Measurements from ENCODE around the gene TNFRSF4. TPM values are rescaled to one million over a fixed set of nuclear protein-coding genes. Genes with fewer than 3 reads are reported as not detected.

The TNFRSF4 gene
- total RNA-seq, 1 experiment from 2014 or later = 0.62 TPM

DNA sequence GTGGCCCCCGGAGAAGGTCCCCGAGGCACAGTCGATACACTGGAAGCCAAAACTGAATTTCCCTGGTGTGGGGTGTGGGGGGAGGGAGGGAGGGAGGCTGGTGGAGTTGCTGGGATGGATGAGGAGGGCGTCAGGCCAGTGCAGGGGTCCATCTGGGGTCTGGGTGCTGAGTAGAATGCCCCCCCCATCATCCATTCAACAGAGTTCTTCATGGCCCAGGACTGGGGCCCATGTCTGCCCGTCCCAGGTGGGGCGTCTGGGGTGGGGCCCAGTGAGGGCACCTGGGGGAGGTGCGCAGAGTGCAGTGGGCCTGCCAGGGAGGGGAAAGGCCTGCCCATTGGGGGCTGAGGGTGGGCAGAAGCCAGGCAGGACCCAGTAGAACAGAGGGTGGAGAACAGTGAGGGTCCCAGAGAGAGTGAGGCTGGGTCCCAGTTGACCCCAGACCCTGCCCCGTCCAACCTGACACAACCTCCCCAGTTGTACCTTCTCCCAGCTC lies 9.5 kb downstream of the TNFRSF4 start:
- H3K4me1 ChIP-seq (ENCODE audit: control insufficient read depth, insufficient read depth, low read length) = peaks cover 11% of the 10 kb centered on the region
- no peaks in the 10 kb centered on the region for H3K27me3 ChIP-seq (ENCODE audit: control insufficient read depth, insufficient read depth, low read length)
- H3K27ac ChIP-seq (ENCODE audit: low read length) = no peak overlapping the region
- in situ Hi-C loops (cut with HindIII; ENCODE audit: low pct_unique_long_range_greater_than_20kb, low sequenced_read_pairs) = no loop called here
- ATAC-seq (no peak), DNase-seq (ENCODE audit: low read depth, low spot score) (no peak)
- no peaks in the 10 kb centered on the region for H3K36me3 ChIP-seq (ENCODE audit: control insufficient read depth, insufficient read depth, low read length)
- intact Hi-C loops (cut with micrococcal nuclease; ENCODE audit: unreplicated experiment) = no loop called here
- no peak overlapping the region for H3K4me3 ChIP-seq (ENCODE audit: low read depth in 2 of 2, low read length in 2 of 2)
- H3K9me3 ChIP-seq (ENCODE audit: control insufficient read depth, insufficient read depth, low read depth, low read length) = no peaks in the 10 kb centered on the region
- BruUV-seq (replicated peaks) = no TSS peak
- POLR2A ChIA-PET = no interaction called here
- TF ChIP-seq SIN3A (IDR thresholded peaks at IDR 0.05; ENCODE audit: borderline replicate concordance, insufficient read depth, low read depth, low read length) = no peak
- TF ChIP-seq, protein P1, sequence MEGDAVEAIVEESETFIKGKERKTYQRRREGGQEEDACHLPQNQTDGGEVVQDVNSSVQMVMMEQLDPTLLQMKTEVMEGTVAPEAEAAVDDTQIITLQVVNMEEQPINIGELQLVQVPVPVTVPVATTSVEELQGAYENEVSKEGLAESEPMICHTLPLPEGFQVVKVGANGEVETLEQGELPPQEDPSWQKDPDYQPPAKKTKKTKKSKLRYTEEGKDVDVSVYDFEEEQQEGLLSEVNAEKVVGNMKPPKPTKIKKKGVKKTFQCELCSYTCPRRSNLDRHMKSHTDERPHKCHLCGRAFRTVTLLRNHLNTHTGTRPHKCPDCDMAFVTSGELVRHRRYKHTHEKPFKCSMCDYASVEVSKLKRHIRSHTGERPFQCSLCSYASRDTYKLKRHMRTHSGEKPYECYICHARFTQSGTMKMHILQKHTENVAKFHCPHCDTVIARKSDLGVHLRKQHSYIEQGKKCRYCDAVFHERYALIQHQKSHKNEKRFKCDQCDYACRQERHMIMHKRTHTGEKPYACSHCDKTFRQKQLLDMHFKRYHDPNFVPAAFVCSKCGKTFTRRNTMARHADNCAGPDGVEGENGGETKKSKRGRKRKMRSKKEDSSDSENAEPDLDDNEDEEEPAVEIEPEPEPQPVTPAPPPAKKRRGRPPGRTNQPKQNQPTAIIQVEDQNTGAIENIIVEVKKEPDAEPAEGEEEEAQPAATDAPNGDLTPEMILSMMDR (IDR thresholded peaks at IDR 0.05) = no peak
- TF ChIP-seq POLR2AphosphoS5 (IDR thresholded peaks at IDR 0.05; ENCODE audit: low read depth, low read length) = no peak
- TF ChIP-seq, protein P2, sequence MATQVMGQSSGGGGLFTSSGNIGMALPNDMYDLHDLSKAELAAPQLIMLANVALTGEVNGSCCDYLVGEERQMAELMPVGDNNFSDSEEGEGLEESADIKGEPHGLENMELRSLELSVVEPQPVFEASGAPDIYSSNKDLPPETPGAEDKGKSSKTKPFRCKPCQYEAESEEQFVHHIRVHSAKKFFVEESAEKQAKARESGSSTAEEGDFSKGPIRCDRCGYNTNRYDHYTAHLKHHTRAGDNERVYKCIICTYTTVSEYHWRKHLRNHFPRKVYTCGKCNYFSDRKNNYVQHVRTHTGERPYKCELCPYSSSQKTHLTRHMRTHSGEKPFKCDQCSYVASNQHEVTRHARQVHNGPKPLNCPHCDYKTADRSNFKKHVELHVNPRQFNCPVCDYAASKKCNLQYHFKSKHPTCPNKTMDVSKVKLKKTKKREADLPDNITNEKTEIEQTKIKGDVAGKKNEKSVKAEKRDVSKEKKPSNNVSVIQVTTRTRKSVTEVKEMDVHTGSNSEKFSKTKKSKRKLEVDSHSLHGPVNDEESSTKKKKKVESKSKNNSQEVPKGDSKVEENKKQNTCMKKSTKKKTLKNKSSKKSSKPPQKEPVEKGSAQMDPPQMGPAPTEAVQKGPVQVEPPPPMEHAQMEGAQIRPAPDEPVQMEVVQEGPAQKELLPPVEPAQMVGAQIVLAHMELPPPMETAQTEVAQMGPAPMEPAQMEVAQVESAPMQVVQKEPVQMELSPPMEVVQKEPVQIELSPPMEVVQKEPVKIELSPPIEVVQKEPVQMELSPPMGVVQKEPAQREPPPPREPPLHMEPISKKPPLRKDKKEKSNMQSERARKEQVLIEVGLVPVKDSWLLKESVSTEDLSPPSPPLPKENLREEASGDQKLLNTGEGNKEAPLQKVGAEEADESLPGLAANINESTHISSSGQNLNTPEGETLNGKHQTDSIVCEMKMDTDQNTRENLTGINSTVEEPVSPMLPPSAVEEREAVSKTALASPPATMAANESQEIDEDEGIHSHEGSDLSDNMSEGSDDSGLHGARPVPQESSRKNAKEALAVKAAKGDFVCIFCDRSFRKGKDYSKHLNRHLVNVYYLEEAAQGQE (IDR thresholded peaks at IDR 0.05; ENCODE audit: insufficient read depth in 1 of 2, low read depth in 2 of 2, low read length in 1 of 2) = no peak
- no peak for TF ChIP-seq TCF7L2 (IDR thresholded peaks at IDR 0.05; ENCODE audit: low read depth, low read length)
- CTCF ChIA-PET = no interaction called here

GRCh38 chr1:1203561-1204424 lies 10.2 kb downstream of the TNFRSF4 start:
- no peaks in the 10 kb centered on the region for H3K36me3 ChIP-seq (ENCODE audit: control insufficient read depth, insufficient read depth, low read length)
- H3K4me3 ChIP-seq (ENCODE audit: low read depth in 2 of 2, low read length in 2 of 2) = no peak overlapping the region
- CTCF ChIA-PET = no interaction called here
- intact Hi-C loops (cut with micrococcal nuclease; ENCODE audit: unreplicated experiment) (no loop called here), in situ Hi-C loops (cut with HindIII; ENCODE audit: low pct_unique_long_range_greater_than_20kb, low sequenced_read_pairs) (no loop called here)
- H3K27ac ChIP-seq (ENCODE audit: low read length) = no peak overlapping the region
- ATAC-seq = no peak
- no peak for TF ChIP-seq POLR2AphosphoS5 (IDR thresholded peaks at IDR 0.05; ENCODE audit: low read depth, low read length)
- no peak for TF ChIP-seq SIN3A (IDR thresholded peaks at IDR 0.05; ENCODE audit: borderline replicate concordance, insufficient read depth, low read depth, low read length)
- TF ChIP-seq TCF7L2 (IDR thresholded peaks at IDR 0.05; ENCODE audit: low read depth, low read length) = no peak
- TF ChIP-seq, protein P1 (IDR thresholded peaks at IDR 0.05) = no peak
- TF ChIP-seq, protein P2 (IDR thresholded peaks at IDR 0.05; ENCODE audit: insufficient read depth in 1 of 2, low read depth in 2 of 2, low read length in 1 of 2) = no peak
- no peak for DNase-seq (ENCODE audit: low read depth, low spot score)
- H3K4me1 ChIP-seq (ENCODE audit: control insufficient read depth, insufficient read depth, low read length) = peaks cover 11% of the 10 kb centered on the region
- H3K27me3 ChIP-seq (ENCODE audit: control insufficient read depth, insufficient read depth, low read length) = no peaks in the 10 kb centered on the region
- POLR2A ChIA-PET = no interaction called here
- no peaks in the 10 kb centered on the region for H3K9me3 ChIP-seq (ENCODE audit: control insufficient read depth, insufficient read depth, low read depth, low read length)
- BruUV-seq (replicated peaks) = no TSS peak

Data from Panc1 (cell line).